Measurements from ENCODE around the gene PLIN1. TPM values are rescaled to one million over a fixed set of nuclear protein-coding genes. Genes with fewer than 3 reads are reported as not detected.

The PLIN1 gene
- total RNA-seq, 6 experiments from 2014 or later, result 2.5 to 28.8 (median 18.6) TPM

GRCh38 chr15:89675606-89676005, 3.6 kb downstream of the PLIN1 start:
- H3K4me3 ChIP-seq, result no peak overlapping the region
- H3K27me3 ChIP-seq, result no peaks in the 10 kb centered on the region
- ATAC-seq (no peak), DNase-seq (no peak)
- intact Hi-C loops (cut with DNase I), result no loop called here
- H3K27ac ChIP-seq, result no peak overlapping the region
- H3K4me1 ChIP-seq, result peaks cover 2 to 42% (median 20%) of the 10 kb centered on the region in 4 donors
- no peaks in the 10 kb centered on the region for H3K9me3 ChIP-seq
- H3K36me3 ChIP-seq, result no peaks in the 10 kb centered on the region
- 75% methylated on average over 6 of the region's 6 CpGs for WGBS (ENCODE audit: insufficient coverage, low coverage, low lambda C conversion rate, missing lambda C conversion rate)
- TF ChIP-seq, protein P1, sequence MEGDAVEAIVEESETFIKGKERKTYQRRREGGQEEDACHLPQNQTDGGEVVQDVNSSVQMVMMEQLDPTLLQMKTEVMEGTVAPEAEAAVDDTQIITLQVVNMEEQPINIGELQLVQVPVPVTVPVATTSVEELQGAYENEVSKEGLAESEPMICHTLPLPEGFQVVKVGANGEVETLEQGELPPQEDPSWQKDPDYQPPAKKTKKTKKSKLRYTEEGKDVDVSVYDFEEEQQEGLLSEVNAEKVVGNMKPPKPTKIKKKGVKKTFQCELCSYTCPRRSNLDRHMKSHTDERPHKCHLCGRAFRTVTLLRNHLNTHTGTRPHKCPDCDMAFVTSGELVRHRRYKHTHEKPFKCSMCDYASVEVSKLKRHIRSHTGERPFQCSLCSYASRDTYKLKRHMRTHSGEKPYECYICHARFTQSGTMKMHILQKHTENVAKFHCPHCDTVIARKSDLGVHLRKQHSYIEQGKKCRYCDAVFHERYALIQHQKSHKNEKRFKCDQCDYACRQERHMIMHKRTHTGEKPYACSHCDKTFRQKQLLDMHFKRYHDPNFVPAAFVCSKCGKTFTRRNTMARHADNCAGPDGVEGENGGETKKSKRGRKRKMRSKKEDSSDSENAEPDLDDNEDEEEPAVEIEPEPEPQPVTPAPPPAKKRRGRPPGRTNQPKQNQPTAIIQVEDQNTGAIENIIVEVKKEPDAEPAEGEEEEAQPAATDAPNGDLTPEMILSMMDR (IDR thresholded peaks at IDR 0.05), result no peak
- TF ChIP-seq POLR2A (IDR thresholded peaks at IDR 0.05), result no peak

DNA sequence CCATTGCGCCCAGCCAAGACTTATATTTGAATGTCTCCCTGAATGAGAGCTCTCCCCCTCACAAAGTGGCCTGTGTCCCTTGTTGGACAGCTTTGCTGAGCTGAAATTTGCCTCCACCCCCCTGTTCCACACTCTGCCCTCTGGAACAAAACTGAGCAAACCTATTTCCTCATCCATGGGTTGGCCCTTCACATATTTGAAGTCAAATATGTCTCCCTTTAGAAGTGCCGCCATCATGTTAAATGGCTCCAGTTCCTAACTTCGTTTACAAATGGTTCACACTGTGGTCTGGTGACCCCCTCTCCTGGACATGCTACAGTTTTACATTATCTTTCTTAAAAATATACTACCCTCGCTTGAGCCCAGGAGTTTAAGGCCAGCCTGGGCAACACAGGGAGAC, 4.6 kb downstream of the PLIN1 start:
- peak in 1 of 3 donors; percentile 85 for DNase-seq
- TF ChIP-seq, protein P1 (IDR thresholded peaks at IDR 0.05), result peak in 3 of 4 donors; percentile 21 to 39 (median 38)
- peak; percentile 32 for TF ChIP-seq POLR2A (IDR thresholded peaks at IDR 0.05)
- no peaks in the 10 kb centered on the region for H3K27me3 ChIP-seq
- peak overlapping the region in 2 of 3 donors; percentile 47 to 58 for H3K27ac ChIP-seq
- H3K36me3 ChIP-seq, result no peaks in the 10 kb centered on the region
- H3K4me3 ChIP-seq, result no peak overlapping the region
- intact Hi-C loops (cut with DNase I), result no loop called here
- ATAC-seq, result peak; percentile 84 to 91 (median 90)
- WGBS (ENCODE audit: insufficient coverage, low coverage, low lambda C conversion rate, missing lambda C conversion rate), result 30% methylated on average over 4 of the region's 4 CpGs
- H3K9me3 ChIP-seq, result no peaks in the 10 kb centered on the region
- H3K4me1 ChIP-seq, result peaks cover 2 to 33% (median 16%) of the 10 kb centered on the region in 4 donors

GRCh38 chr15:89673165-89673512, 6.0 kb downstream of the PLIN1 start:
- ATAC-seq, result no peak
- H3K36me3 ChIP-seq, result no peaks in the 10 kb centered on the region
- intact Hi-C loops (cut with DNase I), result no loop called here
- no CpG with 5 or more reads among the region's 12 CpGs for WGBS (ENCODE audit: insufficient coverage, low coverage, low lambda C conversion rate, missing lambda C conversion rate)
- H3K4me3 ChIP-seq, result no peak overlapping the region
- H3K4me1 ChIP-seq, result peaks cover 0 to 23% (median 9%) of the 10 kb centered on the region in 4 donors
- no peaks in the 10 kb centered on the region for H3K27me3 ChIP-seq
- no peak for DNase-seq
- H3K9me3 ChIP-seq, result no peaks in the 10 kb centered on the region
- H3K27ac ChIP-seq, result no peak overlapping the region
- no peak for TF ChIP-seq POLR2A (IDR thresholded peaks at IDR 0.05)
- TF ChIP-seq, protein P1 (IDR thresholded peaks at IDR 0.05), result peak in 3 of 4 donors; percentile 9 to 30 (median 11)

- TF ChIP-seq, protein P1 (IDR thresholded peaks at IDR 0.05), result no peak
- no peak for TF ChIP-seq POLR2A (IDR thresholded peaks at IDR 0.05)
- peaks cover 0 to 23% (median 9%) of the 10 kb centered on the region in 4 donors for H3K4me1 ChIP-seq
- no peaks in the 10 kb centered on the region for H3K9me3 ChIP-seq
- no peaks in the 10 kb centered on the region for H3K27me3 ChIP-seq
- WGBS (ENCODE audit: insufficient coverage, low coverage, low lambda C conversion rate, missing lambda C conversion rate), result 92% methylated on average over 4 of the region's 12 CpGs
- no peak overlapping the region for H3K4me3 ChIP-seq
- H3K27ac ChIP-seq, result no peak overlapping the region
- ATAC-seq, result no peak
- intact Hi-C loops (cut with DNase I), result no loop called here
- H3K36me3 ChIP-seq, result no peaks in the 10 kb centered on the region
- no peak for DNase-seq
Measured at GRCh38 chr15:89672221-89673164, 6.7 kb downstream of the PLIN1 start.
